Osteoblast (primary cell): ENCODE measurements around the gene PPP1R3D. TPM values are rescaled to one million over a fixed set of nuclear protein-coding genes. Genes with fewer than 3 reads are reported as not detected.
A peak's percentile ranks its signal among the peaks of the same experiment; 100 is the strongest.

ENCODE experiments used
- DNase-seq: peaks from one replicate; pipeline ENCODE4 v3.0.0; 2011; ENCODE audit warnings: low spot score, mixed read lengths; ENCODE audit not compliant: insufficient read length; ENCODE audit errors: missing footprints
- H2AFZ ChIP-seq: 2 replicates; pipeline ENCODE4 v1.6.0; 2011; ENCODE audit warnings: mild to moderate bottlenecking, low read length
- H3K27ac ChIP-seq: 2 replicates; pipeline ENCODE4 v1.5.1; 2011; ENCODE audit warnings: mild to moderate bottlenecking, low read depth, low read length, moderate library complexity
- H3K27me3 ChIP-seq: 2 replicates; pipeline ENCODE4 v1.6.0; 2012; ENCODE audit warnings: mild to moderate bottlenecking, control low read depth, inconsistent platforms, low read length, moderate library complexity; ENCODE audit not compliant: insufficient read depth
- H3K36me3 ChIP-seq: 2 replicates; pipeline ENCODE4 v1.5.1; 2011; ENCODE audit warnings: mild to moderate bottlenecking, low read length, control low read depth, moderate library complexity; ENCODE audit not compliant: insufficient read depth
- H3K4me1 ChIP-seq: 2 replicates; pipeline ENCODE4 v1.5.1; 2011; ENCODE audit warnings: mild to moderate bottlenecking, low read length, control low read depth, moderate library complexity; ENCODE audit not compliant: insufficient read depth
- H3K4me2 ChIP-seq: 2 replicates; pipeline ENCODE4 v1.6.0; 2011; ENCODE audit warnings: mild to moderate bottlenecking, low read length; ENCODE audit not compliant: insufficient read depth
- H3K4me3 ChIP-seq: fragments of 200-600 bp; sonication (generic); 3 replicates; pipeline ENCODE4 v1.5.1; 2012; ENCODE audit warnings: mild to moderate bottlenecking, low read length, inconsistent platforms; ENCODE audit not compliant: insufficient read depth
- H3K79me2 ChIP-seq: 2 replicates; pipeline ENCODE4 v1.6.0; 2012; ENCODE audit warnings: mild to moderate bottlenecking, low read length, control low read depth, inconsistent platforms; ENCODE audit not compliant: insufficient read depth
- H3K9me3 ChIP-seq: 2 replicates; pipeline ENCODE4 v1.5.1; 2011; ENCODE audit warnings: low read depth, low read length, control low read depth
- H4K20me1 ChIP-seq: 2 replicates; pipeline ENCODE4 v1.6.0; 2012; ENCODE audit warnings: mild to moderate bottlenecking, low read length, control low read depth; ENCODE audit not compliant: insufficient read depth
- total RNA-seq: library from RNA; depleted of rRNA; stranded (reverse); fragments of >200 nt; gene quantifications from 2 replicates; pipeline ENCODE4 v1.2.3, GENCODE V29; 2012
- TF ChIP-seq, protein P1 (sequence below): IDR thresholded peaks from 2 replicates; pipeline ENCODE4 v1.5.1; 2011; ENCODE audit warnings: mild to moderate bottlenecking, low read depth, low read length, moderate library complexity; ENCODE audit errors: extremely low read depth

PPP1R3D gene
- total RNA-seq, 1 donor, result 8.0 TPM

DNA sequence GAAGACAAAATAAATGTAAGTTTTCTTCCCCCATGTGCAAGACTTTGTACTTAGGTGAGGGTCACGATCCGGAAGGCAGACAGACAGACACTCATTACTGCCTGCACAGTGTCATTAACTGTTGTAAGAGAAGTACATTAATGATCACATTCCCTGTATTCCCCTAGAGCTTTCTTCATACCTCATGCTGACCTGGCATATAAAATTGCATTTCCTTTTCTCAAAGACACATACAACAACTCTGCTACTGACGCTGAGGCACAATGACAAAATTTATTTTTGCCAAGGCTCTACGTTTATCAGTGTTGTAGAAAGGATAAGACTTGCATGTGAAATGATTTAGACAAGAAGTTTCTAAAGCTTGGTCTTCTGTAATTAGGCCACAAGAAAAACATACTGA lies 3.7 kb downstream of the PPP1R3D start:
- TF ChIP-seq, protein P1, sequence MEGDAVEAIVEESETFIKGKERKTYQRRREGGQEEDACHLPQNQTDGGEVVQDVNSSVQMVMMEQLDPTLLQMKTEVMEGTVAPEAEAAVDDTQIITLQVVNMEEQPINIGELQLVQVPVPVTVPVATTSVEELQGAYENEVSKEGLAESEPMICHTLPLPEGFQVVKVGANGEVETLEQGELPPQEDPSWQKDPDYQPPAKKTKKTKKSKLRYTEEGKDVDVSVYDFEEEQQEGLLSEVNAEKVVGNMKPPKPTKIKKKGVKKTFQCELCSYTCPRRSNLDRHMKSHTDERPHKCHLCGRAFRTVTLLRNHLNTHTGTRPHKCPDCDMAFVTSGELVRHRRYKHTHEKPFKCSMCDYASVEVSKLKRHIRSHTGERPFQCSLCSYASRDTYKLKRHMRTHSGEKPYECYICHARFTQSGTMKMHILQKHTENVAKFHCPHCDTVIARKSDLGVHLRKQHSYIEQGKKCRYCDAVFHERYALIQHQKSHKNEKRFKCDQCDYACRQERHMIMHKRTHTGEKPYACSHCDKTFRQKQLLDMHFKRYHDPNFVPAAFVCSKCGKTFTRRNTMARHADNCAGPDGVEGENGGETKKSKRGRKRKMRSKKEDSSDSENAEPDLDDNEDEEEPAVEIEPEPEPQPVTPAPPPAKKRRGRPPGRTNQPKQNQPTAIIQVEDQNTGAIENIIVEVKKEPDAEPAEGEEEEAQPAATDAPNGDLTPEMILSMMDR, result no peak

DNA sequence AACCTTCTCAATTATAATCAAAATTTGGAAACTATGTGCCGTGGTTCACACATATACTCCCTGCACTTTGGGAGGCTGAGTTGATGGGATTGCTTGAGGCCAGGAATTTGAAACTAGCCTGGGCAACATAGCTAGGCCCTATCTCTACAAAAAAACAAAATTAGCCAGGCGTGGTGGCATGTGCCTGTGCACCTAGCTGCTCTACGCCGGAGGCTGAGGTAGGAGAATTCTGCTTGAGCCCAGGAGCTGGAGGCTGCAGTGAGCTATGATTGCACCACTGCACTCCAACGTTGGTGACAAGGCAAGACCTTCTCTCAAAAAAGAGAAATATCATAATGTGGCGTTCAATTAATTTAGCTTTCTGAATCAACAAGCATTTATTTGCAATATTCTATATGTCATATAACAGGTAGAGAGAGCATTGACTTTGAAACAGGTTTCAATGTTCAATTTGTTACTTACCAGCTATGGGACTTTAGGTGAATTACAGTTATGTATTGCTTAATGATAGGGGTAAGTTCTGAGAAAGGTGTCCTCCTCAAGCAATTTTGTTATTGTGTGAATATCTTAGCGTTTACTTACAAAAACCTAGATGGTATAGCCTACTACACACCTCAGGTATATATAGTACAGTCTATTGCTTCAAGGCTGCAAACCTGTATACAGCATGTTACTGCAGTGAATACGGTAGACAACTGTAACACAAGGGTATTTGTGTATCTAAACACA lies 4.5 kb downstream of the PPP1R3D start:
- TF ChIP-seq, protein P1, result no peak
- H3K9me3 ChIP-seq, result no peaks in the 10 kb centered on the region
- peaks cover 13% of the 10 kb centered on the region for H3K79me2 ChIP-seq
- no peaks in the 10 kb centered on the region for H4K20me1 ChIP-seq
- H3K36me3 ChIP-seq, result no peaks in the 10 kb centered on the region
- no peaks in the 10 kb centered on the region for H3K27me3 ChIP-seq
- no peak overlapping the region for H3K4me2 ChIP-seq
- H2AFZ ChIP-seq, result no peak overlapping the region
- H3K4me3 ChIP-seq, result no peak overlapping the region
- H3K27ac ChIP-seq, result no peak overlapping the region
- no peaks in the 10 kb centered on the region for H3K4me1 ChIP-seq
- no peak for DNase-seq

More for the DNA sequence above, 3.7 kb downstream of the PPP1R3D start:
- H4K20me1 ChIP-seq, result no peaks in the 10 kb centered on the region
- no peak overlapping the region for H3K4me3 ChIP-seq
- H3K79me2 ChIP-seq, result peaks cover 13% of the 10 kb centered on the region
- H2AFZ ChIP-seq, result no peak overlapping the region
- H3K36me3 ChIP-seq, result no peaks in the 10 kb centered on the region
- no peak overlapping the region for H3K4me2 ChIP-seq
- no peak overlapping the region for H3K27ac ChIP-seq
- H3K27me3 ChIP-seq, result no peaks in the 10 kb centered on the region
- no peaks in the 10 kb centered on the region for H3K4me1 ChIP-seq
- no peak for DNase-seq
- no peaks in the 10 kb centered on the region for H3K9me3 ChIP-seq

DNA sequence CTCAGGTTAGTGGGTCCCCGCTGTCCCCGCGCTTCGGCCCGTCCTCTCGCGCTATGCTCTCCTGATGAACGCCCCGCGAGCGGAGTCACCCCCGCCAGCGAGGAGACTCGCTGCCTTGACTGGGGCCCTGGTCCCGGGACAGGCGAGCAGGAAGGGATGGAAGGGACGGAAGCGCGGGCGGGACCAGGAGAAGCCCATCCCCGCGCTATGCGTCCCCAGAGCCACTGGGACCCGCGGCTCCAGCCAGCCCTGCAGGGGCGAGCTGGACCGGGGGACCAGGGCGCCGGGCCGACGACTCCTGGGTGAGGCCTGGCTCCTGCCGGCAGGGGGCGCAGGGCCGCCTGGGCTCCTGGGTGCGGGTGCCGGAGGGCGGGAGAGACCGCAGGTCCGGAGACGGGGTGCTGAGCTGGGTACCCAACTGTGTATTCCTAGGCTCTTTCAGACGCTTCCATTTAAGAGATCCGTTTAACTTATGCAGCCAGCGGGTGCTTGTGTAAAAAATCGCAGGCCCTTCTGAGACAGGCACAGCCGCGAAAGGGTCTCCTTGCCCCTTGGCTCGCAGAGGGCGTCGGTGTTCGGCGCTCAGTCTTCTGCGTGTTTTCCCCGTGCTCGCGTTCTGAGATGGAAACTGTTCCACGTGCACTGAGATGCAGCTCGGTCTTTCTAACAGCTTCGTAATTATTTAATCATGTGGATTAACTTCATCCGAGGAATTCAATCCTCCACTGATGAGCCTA lies 6.1 kb downstream of the PPP1R3D start:
- no peaks in the 10 kb centered on the region for H3K9me3 ChIP-seq

More for the DNA sequence above, 6.1 kb downstream of the PPP1R3D start:
- H3K27ac ChIP-seq, result no peak overlapping the region
- TF ChIP-seq, protein P1, result peak; percentile 81
- H2AFZ ChIP-seq, result peak overlapping the region; percentile 90
- no peaks in the 10 kb centered on the region for H3K27me3 ChIP-seq
- no peaks in the 10 kb centered on the region for H3K36me3 ChIP-seq
- no peaks in the 10 kb centered on the region for H3K4me1 ChIP-seq
- DNase-seq, result peak; percentile 100
- H3K79me2 ChIP-seq, result peaks cover 8% of the 10 kb centered on the region
- no peaks in the 10 kb centered on the region for H4K20me1 ChIP-seq
- peak overlapping the region; percentile 80 for H3K4me2 ChIP-seq
- peak overlapping the region; percentile 76 for H3K4me3 ChIP-seq
